ENCODE measurements around the gene MTMR12.

- TF ChIP-seq POLR2A (IDR thresholded peaks at IDR 0.05; ENCODE audit: low read depth, low read length) (no peak), POLR2AphosphoS5 (IDR thresholded peaks at IDR 0.05; ENCODE audit: low read depth, low read length) (no peak)
Observed at GRCh38 chr5:32187675-32188074, 125.1 kb downstream of the MTMR12 start.

Data from GM12892 (cell line).